Activated naive CD4-positive, alpha-beta T cell treated with anti-CD3 and anti-CD28 coated beads, Interleukin-2, amount 10 ng/mL, durations not matched to agents 7 days and 5 days (primary cell): ENCODE data around the gene PFKFB3.
"Not testable (repeated sequence)": the region's sequence is repeated elsewhere in the genome, so short reads cannot be mapped to it uniquely, and the experiment has no call there.

ENCODE experiments used
- CTCF ChIA-PET: fragments of 350-600 bp; sonication (Branson Sonifier 250); formaldehyde crosslinking; loops from one replicate; lab custom pipeline; 2021; ENCODE audit warnings: antibody characterized with exemption; lab: Charles Lee
- DNase-seq: peaks from one replicate; pipeline ENCODE4 v3.0.0-alpha.2; 2020
- H3K27ac Mint-ChIP-seq: one replicate; pipeline ENCODE4 v1.8.0; 2021; ENCODE audit warnings: mild to moderate bottlenecking, moderate library complexity, mixed read lengths
- H3K27me3 Mint-ChIP-seq: one replicate; pipeline ENCODE4 v1.8.0; 2021; ENCODE audit warnings: mild to moderate bottlenecking, mixed read lengths
- H3K36me3 Mint-ChIP-seq: one replicate; pipeline ENCODE4 v1.8.0; 2021; ENCODE audit warnings: mixed read lengths
- H3K4me1 Mint-ChIP-seq: one replicate; pipeline ENCODE4 v1.8.0; 2021; ENCODE audit warnings: mixed read lengths
- H3K4me3 Mint-ChIP-seq: one replicate; pipeline ENCODE4 v1.8.0; 2021; ENCODE audit warnings: mild to moderate bottlenecking, moderate library complexity, mixed read lengths
- H3K9me3 Mint-ChIP-seq: one replicate; pipeline ENCODE4 v1.8.0; 2021; ENCODE audit warnings: mixed read lengths

PFKFB3 gene

DNA sequence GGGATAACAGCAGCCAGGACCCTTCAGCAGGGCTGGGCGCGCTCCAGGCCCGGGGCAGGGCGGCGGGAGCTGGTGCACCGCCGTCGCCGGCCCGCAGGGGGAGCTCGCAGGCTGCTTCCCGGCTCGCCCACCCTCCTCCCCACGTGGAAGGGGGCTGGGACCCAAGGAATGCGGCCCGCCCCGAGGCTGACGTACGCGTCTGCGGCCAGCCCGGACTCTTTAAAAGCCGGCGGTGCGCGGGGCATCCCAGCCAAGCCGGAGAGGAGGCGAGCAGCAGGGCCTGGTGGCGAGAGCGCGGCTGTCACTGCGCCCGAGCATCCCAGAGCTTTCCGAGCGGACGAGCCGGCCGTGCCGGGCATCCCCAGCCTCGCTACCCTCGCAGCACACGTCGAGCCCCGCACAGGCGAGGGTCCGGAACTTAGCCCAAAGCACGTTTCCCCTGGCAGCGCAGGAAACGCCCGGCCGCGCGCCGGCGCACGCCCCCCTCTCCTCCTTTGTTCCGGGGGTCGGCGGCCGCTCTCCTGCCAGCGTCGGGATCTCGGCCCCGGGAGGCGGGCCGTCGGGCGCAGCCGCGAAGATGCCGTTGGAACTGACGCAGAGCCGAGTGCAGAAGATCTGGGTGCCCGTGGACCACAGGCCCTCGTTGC is at the start of gene PFKFB3:
TSS of gene PFKFB3 (plus strand) at position 249 of the 647 bp plus-strand sequence. CDS start at position 578, 329 bp downstream.
- Mint-ChIP-seq H3K9me3 (no peaks in the 10 kb centered on the region), H3K36me3 (peaks cover 23% of the 10 kb centered on the region), H3K27me3 (peaks cover 3% of the 10 kb centered on the region), H3K4me1 (peaks cover 41% of the 10 kb centered on the region), H3K27ac (peak within 1 kb of the TSS; percentile 95), H3K4me3 (peak within 1 kb of the TSS; percentile 94)
- CTCF ChIA-PET = interaction anchor here (0.8 to 7.3 kb wide), 28 partner anchors 9 to 207 kb away, joined by 3 to 184 read pairs (median 4); no protein-coding TSS in a partner anchor
- DNase-seq = peak; percentile 94

DNA sequence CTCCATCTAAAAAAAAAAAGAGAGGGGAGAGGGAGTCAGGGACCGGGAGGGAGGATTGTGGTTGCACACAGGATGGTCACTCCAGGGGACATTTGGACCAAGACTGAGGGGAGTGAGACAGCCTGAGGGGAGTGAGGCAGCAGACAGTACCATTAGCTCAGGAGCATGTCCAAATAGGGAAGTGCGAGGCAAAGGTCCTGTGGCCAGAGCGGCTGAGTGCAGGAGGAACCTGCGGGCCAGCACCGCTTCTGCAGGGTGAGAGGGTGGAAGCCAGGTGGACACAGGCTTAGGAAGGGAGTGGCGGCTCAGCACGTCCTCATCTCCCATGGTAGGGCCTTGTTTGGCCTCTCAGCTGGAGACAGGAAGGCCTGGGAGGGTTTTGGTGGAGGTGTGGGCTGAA is 48.9 kb upstream of the PFKFB3 start:
- CTCF ChIA-PET = interaction anchor here (0.5 to 6.6 kb wide), 5 partner anchors 19 to 252 kb away, joined by 3 to 53 read pairs (median 5); partner anchors contain the start of gene PFKFB3
- H3K27ac Mint-ChIP-seq = no peak overlapping the region
- DNase-seq = no peak
- H3K27me3 Mint-ChIP-seq = no peaks in the 10 kb centered on the region
- peaks cover 40% of the 10 kb centered on the region for H3K4me1 Mint-ChIP-seq
- H3K36me3 Mint-ChIP-seq = peaks cover 19% of the 10 kb centered on the region
- no peak overlapping the region for H3K4me3 Mint-ChIP-seq
- H3K9me3 Mint-ChIP-seq = no peaks in the 10 kb centered on the region

DNA sequence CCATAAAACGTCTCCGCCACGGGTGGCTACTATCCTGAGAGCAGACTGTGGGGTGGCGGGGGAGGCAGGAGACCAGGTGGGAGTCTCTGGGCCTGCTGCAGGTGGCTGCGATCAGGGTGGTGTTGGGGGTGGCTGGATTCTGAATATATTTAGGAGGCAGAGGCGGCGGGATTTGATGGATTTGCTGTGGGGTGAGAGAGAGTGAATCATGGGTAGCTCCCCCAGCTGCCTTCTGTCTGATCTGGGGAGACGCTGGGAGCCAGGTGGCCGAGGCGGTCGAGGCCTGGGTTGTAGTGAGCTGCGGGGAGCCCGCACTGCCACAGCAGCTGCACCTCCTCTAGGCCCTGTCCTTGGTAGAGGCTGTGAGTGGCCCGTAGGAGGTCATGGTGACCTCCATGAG is 48.2 kb upstream of the PFKFB3 start:
- Mint-ChIP-seq H3K4me1 (peaks cover 37% of the 10 kb centered on the region), H3K4me3 (no peak overlapping the region), H3K9me3 (no peaks in the 10 kb centered on the region), H3K36me3 (peaks cover 16% of the 10 kb centered on the region), H3K27ac (peak overlapping the region; percentile 28), H3K27me3 (no peaks in the 10 kb centered on the region)
- CTCF ChIA-PET = interaction anchor here (1.2 to 6.6 kb wide), 3 partner anchors 16 to 252 kb away, joined by 3 to 53 read pairs (median 4); no protein-coding TSS in a partner anchor
- DNase-seq = no peak

DNA sequence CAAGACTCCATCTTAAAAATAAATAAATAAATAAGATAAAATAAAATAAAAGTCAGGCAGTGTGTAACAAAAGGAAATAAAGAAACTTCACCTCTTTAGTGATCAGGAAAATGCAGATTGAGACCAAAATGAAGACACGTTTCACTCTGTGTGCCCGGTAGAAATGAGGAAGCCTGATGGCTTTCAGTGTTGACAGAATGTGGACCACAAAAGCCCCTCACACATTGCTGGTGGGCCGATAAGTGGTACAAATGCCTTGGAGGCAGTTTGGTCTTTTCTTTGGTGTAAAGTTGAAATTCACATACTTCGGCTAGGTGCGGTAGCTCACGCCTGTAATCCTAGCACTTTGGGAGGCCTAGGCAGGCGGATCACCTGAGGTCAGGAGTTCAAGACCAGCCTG is 44.5 kb upstream of the PFKFB3 start:
- H3K36me3 Mint-ChIP-seq = peaks cover 4% of the 10 kb centered on the region
- H3K27me3 Mint-ChIP-seq = no peaks in the 10 kb centered on the region
- no peak for DNase-seq
- H3K27ac Mint-ChIP-seq = no peak overlapping the region
- peaks cover 25% of the 10 kb centered on the region for H3K4me1 Mint-ChIP-seq
- no peak overlapping the region for H3K4me3 Mint-ChIP-seq
- CTCF ChIA-PET = interaction anchor here (0.9 to 1.2 kb wide), 3 partner anchors 14 to 48 kb away, joined by 3 to 4 read pairs (median 3); no protein-coding TSS in a partner anchor
- no peaks in the 10 kb centered on the region for H3K9me3 Mint-ChIP-seq

DNA sequence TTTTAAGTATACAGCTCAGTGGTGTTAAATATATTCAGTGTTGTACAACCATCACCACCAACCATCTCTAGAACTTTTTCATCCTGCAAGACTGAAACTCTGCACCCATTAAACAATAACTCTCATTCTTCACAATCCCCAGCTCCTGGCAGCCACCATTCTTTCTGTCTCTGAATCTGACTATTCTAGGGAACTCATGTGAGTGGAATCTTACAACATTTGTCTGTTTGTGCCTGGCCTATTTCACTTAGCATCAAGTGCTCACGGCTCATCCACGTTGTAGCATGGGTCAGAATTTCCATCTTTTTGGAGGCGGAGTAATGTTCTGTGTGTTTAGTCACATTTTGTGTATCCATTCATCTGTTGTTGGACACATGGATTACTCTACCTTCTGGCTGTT is 40.8 kb upstream of the PFKFB3 start:
- CTCF ChIA-PET = interaction anchor here (1.0 to 2.8 kb wide), 5 partner anchors 10 to 244 kb away, joined by 3 to 22 read pairs (median 5); no protein-coding TSS in a partner anchor
- no peak for DNase-seq
- peaks cover 9% of the 10 kb centered on the region for H3K36me3 Mint-ChIP-seq
- H3K4me3 Mint-ChIP-seq = no peak overlapping the region
- no peak overlapping the region for H3K27ac Mint-ChIP-seq
- H3K9me3 Mint-ChIP-seq = no peaks in the 10 kb centered on the region
- H3K27me3 Mint-ChIP-seq = no peaks in the 10 kb centered on the region
- peaks cover 49% of the 10 kb centered on the region for H3K4me1 Mint-ChIP-seq

DNA sequence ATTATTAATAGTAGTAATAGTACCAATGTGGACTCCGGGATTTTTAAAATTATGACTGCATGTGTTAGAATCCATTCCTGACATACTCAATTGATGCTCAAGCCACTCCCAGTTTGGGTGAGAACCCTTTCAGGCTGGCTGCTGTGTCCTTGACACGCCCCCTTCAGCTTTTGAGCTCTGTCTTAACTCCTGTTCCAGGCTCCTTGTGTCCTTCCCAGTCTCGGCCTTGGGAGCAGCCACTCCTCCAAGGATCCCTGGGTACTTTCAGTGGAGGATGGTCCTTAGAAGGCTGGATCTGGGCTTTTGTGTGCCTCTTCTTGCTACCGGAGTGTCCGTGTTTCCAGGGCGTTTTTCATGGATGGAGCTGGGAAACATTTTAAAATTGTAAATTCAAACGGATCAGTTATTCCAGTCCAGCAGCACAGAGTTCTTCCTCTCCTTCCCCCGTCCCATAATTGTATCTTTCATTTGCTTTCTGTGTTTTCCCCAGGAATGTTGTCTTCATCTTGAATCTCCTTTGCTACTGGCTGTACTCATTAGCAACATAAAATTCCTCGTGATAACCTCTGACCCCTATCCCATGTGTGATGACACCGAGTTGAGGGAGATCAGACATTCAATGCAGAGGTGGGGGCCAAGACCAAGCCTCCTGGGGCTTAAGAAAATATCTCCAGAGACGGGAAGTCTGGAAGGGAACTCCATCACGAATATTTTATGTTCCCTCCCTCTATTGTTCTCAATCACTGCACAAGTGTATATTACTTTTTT is 40.0 kb upstream of the PFKFB3 start:
- CTCF ChIA-PET = interaction anchor here (1.2 to 2.8 kb wide), 6 partner anchors 10 to 243 kb away, joined by 3 to 22 read pairs (median 4); partner anchors contain the start of gene PFKFB3
- no peak for DNase-seq
- peak overlapping the region; percentile 83 for H3K27ac Mint-ChIP-seq
- H3K4me3 Mint-ChIP-seq = peak overlapping the region; percentile 72
- no peaks in the 10 kb centered on the region for H3K27me3 Mint-ChIP-seq
- H3K36me3 Mint-ChIP-seq = peaks cover 13% of the 10 kb centered on the region
- peaks cover 55% of the 10 kb centered on the region for H3K4me1 Mint-ChIP-seq
- H3K9me3 Mint-ChIP-seq = no peaks in the 10 kb centered on the region

DNA sequence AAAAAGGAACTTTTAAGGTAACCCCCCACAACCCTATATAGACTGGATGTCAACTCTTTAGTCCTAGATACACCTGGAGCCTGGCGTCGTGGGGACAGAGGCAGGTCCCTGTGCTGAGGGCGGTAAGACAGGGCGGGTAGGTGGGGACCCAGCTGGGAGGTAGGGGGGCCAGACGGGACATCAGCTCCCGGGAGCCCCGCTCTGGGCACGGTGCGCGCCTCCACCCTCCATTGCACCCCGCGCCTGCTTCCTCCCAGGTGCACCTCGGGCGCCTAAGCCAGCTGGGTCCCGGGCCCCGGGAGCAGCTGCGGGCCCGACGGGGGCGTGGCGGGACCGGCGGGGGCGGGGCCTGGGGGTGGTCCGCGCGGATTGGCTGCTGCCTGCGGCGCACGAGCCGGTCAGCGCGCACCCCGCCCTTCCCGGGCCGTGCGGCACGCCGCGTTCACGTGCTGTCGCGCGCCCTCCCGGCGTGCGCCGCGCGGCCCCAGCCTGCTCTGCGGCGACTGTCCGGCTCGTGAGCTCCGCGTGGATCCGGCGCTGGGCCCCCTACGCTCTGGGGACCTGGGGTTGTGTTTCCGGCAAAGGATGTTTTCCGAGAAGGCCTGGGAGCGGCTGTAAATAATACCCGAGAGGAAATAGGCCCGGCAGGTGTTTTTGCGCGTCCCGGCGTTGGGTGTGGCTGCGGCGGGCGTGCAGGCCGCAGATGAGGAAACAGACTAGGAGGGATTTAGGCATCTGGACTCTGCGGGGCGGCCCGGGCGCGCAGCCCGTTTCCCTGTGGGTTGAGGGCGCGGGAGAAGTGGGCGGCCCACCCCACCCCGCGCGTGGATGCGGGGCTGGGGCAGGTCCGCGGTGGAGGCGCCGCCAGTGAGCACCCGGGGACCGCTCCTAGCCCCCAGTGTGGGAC is 39.1 kb upstream of the PFKFB3 start:
- Mint-ChIP-seq H3K27me3 (no peaks in the 10 kb centered on the region), H3K4me1 (peaks cover 57% of the 10 kb centered on the region), H3K9me3 (no peaks in the 10 kb centered on the region), H3K27ac (peak overlapping the region; percentile 94), H3K36me3 (peaks cover 13% of the 10 kb centered on the region), H3K4me3 (peak overlapping the region; percentile 85)
- CTCF ChIA-PET = interaction anchor here (0.7 to 2.8 kb wide), 4 partner anchors 9 to 39 kb away, joined by 3 to 22 read pairs (median 4); partner anchors contain the start of gene PFKFB3
- peak; percentile 95 for DNase-seq

DNA sequence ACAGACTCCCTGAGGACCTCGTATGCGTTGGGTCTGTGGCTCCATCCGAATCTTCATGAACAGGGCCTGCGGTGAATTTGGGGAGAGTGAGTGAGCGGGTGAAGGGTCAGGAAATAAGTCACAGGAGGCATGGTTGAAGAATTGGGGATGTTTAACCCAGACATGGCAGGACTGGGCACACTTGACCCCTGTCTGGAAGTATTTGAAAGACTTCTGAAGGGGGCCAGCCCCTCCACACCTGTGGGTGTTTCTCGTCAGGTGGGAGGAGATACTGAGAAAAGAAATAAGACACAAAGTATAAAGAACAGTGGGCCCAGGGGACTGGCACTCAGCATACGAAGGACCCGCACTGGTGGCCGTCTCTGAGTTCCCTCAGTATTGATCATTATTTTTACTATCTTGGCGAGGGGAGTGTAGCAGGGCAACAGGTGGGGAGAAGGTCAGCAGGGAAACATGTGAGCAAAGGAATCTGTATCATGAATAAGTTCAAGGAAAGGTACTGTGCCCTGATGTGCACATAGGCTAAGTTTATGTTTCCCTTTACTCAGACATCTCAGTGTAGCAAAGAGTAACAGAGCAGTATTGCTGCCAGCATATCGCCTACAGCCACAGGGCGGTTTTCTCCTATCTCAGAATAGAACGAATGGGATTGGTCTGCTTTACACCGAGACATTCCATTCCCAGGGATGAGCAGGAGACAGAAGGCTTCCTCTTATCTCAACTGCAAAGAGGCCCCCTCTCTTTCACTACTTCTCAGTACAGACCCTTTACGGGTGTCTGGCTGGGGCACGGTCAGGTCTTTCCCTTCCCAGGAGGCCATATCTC is 38.2 kb upstream of the PFKFB3 start:
- CTCF ChIA-PET = interaction anchor here (0.7 to 2.8 kb wide), 3 partner anchors 8 to 13 kb away, joined by 3 to 22 read pairs (median 4); no protein-coding TSS in a partner anchor
- Mint-ChIP-seq H3K4me3 (peak overlapping the region; percentile 85), H3K9me3 (no peaks in the 10 kb centered on the region), H3K36me3 (peaks cover 17% of the 10 kb centered on the region), H3K4me1 (peaks cover 62% of the 10 kb centered on the region), H3K27me3 (no peaks in the 10 kb centered on the region), H3K27ac (peak overlapping the region; percentile 94)
- DNase-seq = no peak

DNA sequence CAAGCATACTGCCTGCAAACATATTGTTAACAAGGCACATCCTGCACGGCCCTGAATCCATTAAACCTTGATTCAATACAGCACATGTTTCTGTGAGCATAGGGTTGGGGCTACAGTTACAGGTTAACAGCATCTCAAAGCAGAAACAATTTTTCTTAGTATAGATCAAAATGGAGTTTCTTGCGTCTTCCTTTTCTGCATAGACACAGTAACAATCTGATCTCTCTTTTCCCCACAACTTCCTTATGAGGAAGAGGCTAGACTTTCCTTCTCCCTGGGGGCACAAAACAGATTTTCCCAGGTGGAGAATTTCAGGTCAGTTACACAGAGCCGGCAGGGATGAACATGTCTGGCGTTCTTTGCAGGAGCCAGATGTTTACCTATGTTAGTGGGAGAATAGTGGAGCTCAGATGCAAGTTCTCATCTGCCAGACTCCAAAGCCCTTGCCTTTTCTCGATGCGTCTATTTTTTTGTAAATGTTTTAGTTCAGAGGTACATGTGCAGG is 37.5 kb upstream of the PFKFB3 start:
- peak overlapping the region; percentile 94 for H3K27ac Mint-ChIP-seq
- peaks cover 16% of the 10 kb centered on the region for H3K36me3 Mint-ChIP-seq
- no peaks in the 10 kb centered on the region for H3K27me3 Mint-ChIP-seq
- no peak for DNase-seq
- H3K9me3 Mint-ChIP-seq = no peaks in the 10 kb centered on the region
- CTCF ChIA-PET = interaction anchor here (1.0 kb wide), 1 partner anchor 236 kb away, joined by 3 read pairs; no protein-coding TSS in a partner anchor
- peak overlapping the region; percentile 85 for H3K4me3 Mint-ChIP-seq
- peaks cover 67% of the 10 kb centered on the region for H3K4me1 Mint-ChIP-seq

DNA sequence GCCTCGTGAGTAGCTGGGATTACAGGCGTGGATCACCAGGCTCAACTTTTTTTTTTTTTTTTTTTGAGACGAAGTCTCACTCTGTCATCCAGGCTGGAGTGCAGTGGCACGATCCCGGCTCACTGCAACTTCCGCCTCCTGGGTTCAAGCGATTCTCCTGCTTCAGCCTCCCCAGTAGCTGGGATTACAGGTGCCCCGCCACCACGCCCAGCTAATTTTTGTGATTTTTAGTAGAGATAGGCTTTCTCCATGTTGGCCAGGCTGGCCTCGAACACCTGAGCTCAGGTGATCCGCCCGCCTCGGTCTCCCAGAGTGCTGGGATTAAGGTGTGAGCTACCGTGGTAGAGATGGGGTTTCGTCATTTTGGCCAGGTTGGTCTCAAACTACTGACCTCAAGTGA is 36.8 kb upstream of the PFKFB3 start:
- not testable (repeated sequence) for H3K9me3 Mint-ChIP-seq, H3K27me3 Mint-ChIP-seq, H3K4me3 Mint-ChIP-seq, H3K27ac Mint-ChIP-seq, DNase-seq
- H3K4me1 Mint-ChIP-seq = peaks cover 73% of the 10 kb centered on the region
- peaks cover 20% of the 10 kb centered on the region for H3K36me3 Mint-ChIP-seq
- CTCF ChIA-PET = interaction anchor here (1.0 to 2.3 kb wide), 2 partner anchors 14 to 235 kb away, joined by 3 to 11 read pairs; no protein-coding TSS in a partner anchor

DNA sequence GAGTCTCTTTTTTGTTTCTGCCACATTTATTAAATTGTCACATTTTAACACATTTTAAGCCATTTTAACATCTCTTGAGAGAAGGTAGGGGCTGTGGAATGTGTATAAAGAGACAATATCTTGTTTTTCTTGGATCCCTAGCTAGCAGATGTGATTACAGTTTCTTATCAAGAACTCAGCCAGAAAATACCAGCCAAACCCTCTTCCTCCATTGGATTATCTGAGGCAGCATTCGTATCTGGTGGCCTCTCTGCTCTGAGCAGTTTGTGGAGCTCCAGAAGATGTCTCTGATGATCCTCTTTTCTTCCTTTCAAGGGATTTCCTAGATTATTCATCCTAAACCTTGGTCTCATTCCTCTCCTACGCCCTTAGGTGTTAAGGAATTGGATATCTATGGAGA is 35.3 kb upstream of the PFKFB3 start:
- Mint-ChIP-seq H3K27ac (no peak overlapping the region), H3K36me3 (peaks cover 20% of the 10 kb centered on the region), H3K4me3 (no peak overlapping the region), H3K9me3 (no peaks in the 10 kb centered on the region), H3K4me1 (peaks cover 78% of the 10 kb centered on the region), H3K27me3 (no peaks in the 10 kb centered on the region)
- DNase-seq = no peak
- CTCF ChIA-PET = interaction anchor here (0.6 to 2.3 kb wide), 7 partner anchors 15 to 537 kb away, joined by 3 to 11 read pairs (median 5); partner anchors contain the start of gene PFKFB3

DNA sequence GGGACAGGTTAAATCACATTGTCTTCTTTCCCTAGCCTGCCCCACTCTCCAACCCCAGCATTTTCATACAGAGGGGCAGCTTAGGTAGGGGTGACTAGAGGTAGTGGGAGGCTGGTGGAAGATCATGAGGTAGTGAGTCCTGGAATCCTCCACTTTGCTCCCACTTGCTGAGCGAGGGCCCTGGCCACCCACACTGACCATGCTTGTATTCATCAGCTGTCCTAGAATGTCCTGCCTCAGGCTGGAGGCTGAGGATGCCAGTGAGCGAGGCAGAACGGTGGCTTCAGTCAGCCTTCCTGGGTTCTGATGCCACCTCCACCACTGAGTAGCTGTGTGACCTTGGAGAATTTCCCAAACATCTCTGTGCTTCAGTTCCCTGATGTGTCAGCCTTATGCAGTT is 34.6 kb upstream of the PFKFB3 start:
- Mint-ChIP-seq H3K4me1 (peaks cover 78% of the 10 kb centered on the region), H3K27ac (no peak overlapping the region), H3K9me3 (no peaks in the 10 kb centered on the region), H3K27me3 (no peaks in the 10 kb centered on the region), H3K36me3 (peaks cover 24% of the 10 kb centered on the region), H3K4me3 (no peak overlapping the region)
- DNase-seq = no peak
- CTCF ChIA-PET = interaction anchor here (0.6 to 2.3 kb wide), 7 partner anchors 16 to 538 kb away, joined by 3 to 11 read pairs (median 5); partner anchors contain the start of gene PFKFB3
